ENCODE data around the gene RAC3. TPM values are rescaled to one million over a fixed set of nuclear protein-coding genes. Genes with fewer than 3 reads are reported as not detected.

RAC3 gene
- total RNA-seq, 1 donor from 2014 or later = 0.49 TPM

DNA sequence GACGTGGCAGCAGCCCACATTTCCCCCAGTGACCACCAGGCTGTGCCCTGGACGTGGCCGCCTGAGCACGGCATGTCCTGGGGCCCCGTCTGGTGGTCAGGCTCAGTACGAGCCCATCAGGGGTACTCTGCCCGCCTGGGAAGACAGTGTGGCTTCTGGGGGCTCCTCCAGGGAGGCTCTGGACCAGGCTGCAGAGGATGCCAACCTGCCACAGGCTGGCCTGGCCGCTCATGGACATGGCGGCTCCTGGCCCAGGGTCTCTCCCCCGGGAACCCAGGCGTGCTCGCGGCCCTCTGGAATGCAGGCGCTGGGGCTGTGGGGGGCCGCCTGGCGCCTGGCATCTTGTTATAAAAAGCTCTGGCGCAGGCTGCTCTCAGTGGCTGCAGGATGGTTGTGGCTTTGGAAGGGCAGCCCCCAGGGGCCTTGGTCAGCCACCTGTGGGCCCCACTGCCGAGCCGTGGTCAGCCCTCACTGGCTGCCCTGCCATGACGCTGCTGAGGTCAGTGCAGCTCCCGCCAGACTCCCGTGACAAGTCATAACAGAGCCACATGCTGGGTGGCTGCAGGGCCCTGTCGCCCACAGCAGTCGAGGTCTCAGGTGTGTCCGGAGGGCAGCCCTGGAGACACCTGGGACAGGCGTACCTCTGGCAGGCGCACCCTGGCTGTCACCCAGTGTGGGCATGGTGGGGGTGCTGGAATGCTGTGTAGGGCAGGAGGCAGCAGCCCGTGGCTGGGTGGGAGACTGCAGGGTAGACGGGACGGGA, 23.8 kb upstream of the RAC3 start:
- DNase-seq (no peak), ATAC-seq (ENCODE audit: low read depth) (no peak)
- H3K27me3 Mint-ChIP-seq = no peaks in the 10 kb centered on the region
- no peaks in the 10 kb centered on the region for H3K36me3 Mint-ChIP-seq (ENCODE audit: low read depth)
- TF ChIP-seq, protein P1, sequence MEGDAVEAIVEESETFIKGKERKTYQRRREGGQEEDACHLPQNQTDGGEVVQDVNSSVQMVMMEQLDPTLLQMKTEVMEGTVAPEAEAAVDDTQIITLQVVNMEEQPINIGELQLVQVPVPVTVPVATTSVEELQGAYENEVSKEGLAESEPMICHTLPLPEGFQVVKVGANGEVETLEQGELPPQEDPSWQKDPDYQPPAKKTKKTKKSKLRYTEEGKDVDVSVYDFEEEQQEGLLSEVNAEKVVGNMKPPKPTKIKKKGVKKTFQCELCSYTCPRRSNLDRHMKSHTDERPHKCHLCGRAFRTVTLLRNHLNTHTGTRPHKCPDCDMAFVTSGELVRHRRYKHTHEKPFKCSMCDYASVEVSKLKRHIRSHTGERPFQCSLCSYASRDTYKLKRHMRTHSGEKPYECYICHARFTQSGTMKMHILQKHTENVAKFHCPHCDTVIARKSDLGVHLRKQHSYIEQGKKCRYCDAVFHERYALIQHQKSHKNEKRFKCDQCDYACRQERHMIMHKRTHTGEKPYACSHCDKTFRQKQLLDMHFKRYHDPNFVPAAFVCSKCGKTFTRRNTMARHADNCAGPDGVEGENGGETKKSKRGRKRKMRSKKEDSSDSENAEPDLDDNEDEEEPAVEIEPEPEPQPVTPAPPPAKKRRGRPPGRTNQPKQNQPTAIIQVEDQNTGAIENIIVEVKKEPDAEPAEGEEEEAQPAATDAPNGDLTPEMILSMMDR (IDR thresholded peaks at IDR 0.05) = no peak
- intact Hi-C loops (cut with micrococcal nuclease) = no loop called here
- no peak overlapping the region for H3K27ac Mint-ChIP-seq
- CTCF ChIA-PET = no interaction called here
- H3K4me1 Mint-ChIP-seq = no peaks in the 10 kb centered on the region
- POLR2A ChIA-PET = no interaction called here
- H3K4me3 Mint-ChIP-seq = no peak overlapping the region
- no peaks in the 10 kb centered on the region for H3K9me3 Mint-ChIP-seq

DNA sequence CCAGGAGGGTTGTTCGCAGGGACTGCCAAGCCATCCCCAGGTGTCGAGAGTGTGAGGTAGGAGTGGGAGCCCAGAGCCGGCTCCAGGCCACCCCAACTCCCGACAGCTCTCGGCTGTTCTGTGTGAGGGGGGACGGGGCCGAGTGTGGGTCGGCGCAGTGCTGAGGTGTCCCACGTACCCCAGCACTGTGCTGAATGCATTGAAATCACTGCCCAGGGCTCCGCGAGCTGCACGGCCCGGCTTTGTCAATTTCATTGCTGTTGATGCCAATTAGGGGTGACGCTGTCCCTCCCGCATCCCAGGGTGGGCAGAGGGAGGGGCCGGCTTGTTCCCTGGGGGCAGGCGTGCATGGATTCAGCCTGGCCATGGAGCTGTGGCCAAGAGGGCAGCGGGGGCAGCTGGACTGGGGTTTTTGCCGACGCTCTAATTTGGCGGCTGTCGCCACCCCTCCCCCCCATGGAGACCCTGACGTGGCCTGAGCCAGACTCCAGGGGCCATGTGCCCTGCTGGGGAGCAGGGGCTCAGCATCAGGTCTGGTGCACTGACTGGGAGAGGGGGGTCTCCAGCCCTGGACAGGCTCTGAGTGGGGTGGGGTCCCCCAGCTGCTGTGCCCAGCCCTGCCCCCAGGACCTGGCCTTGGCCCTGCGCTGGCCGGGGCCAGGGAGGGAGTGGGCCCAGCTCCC, 23.1 kb upstream of the RAC3 start:
- no peak for ATAC-seq (ENCODE audit: low read depth)
- POLR2A ChIA-PET = no interaction called here
- no peak overlapping the region for H3K4me3 Mint-ChIP-seq
- H3K9me3 Mint-ChIP-seq = no peaks in the 10 kb centered on the region
- no peak for DNase-seq
- intact Hi-C loops (cut with micrococcal nuclease) = no loop called here
- H3K27ac Mint-ChIP-seq = no peak overlapping the region
- no peaks in the 10 kb centered on the region for H3K27me3 Mint-ChIP-seq
- CTCF ChIA-PET = no interaction called here
- TF ChIP-seq, protein P1 (IDR thresholded peaks at IDR 0.05) = no peak
- H3K4me1 Mint-ChIP-seq = no peaks in the 10 kb centered on the region
- H3K36me3 Mint-ChIP-seq (ENCODE audit: low read depth) = no peaks in the 10 kb centered on the region

DNA sequence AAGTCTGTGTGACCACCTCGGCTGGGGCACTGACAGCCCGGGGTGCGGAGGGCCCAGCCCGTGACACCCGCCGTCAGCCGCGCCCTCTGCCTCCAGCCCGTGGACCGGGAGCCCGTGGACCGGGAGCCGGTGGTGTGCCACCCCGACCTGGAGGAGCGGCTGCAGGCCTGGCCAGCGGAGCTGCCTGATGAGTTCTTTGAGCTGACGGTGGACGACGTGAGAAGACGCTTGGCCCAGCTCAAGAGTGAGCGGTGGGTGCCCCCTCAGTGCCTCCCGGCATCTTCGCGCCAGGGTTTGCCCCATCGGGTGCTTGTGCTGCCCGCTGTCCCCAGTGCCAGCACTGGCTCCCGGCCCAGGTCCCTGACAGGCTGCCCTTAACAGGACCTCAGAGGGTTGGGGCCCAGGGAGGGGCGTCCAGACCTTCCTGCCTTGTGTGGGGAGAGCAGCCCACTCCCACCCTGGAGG, 22.5 kb upstream of the RAC3 start:
- POLR2A ChIA-PET = no interaction called here

DNA sequence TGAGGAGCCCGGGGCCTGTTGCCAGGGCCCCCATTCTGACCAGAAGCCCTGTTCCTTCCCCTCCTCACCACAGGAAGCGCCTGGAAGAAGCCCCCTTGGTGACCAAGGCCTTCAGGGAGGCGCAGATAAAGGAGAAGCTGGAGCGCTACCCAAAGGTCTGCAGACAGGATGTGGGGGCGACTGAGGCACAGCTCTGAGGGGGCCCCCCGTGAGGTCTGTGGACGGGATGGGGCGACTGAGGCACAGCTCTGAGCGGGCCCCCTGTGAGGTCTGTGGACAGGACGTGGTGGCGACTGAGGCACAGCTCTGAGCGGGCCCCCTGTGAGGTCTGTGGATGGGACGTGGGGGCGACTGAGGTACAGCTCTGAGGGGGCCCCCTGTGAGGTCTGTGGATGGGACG, 22.1 kb upstream of the RAC3 start:
- TF ChIP-seq, protein P1 (IDR thresholded peaks at IDR 0.05) = no peak
- no peak overlapping the region for H3K4me3 Mint-ChIP-seq
- no peak overlapping the region for H3K27ac Mint-ChIP-seq
- intact Hi-C loops (cut with micrococcal nuclease) = no loop called here
- no peaks in the 10 kb centered on the region for H3K36me3 Mint-ChIP-seq (ENCODE audit: low read depth)
- DNase-seq (no peak), ATAC-seq (ENCODE audit: low read depth) (no peak)
- H3K27me3 Mint-ChIP-seq = no peaks in the 10 kb centered on the region
- H3K4me1 Mint-ChIP-seq = no peaks in the 10 kb centered on the region
- CTCF ChIA-PET = interaction anchor here (0.6 kb wide), 1 partner anchor 20 kb away, joined by 3 read pairs; no protein-coding TSS in a partner anchor
- POLR2A ChIA-PET = no interaction called here
- no peaks in the 10 kb centered on the region for H3K9me3 Mint-ChIP-seq

More for the DNA sequence above, 22.5 kb upstream of the RAC3 start:
- intact Hi-C loops (cut with micrococcal nuclease) = no loop called here
- Mint-ChIP-seq H3K27me3 (no peaks in the 10 kb centered on the region), H3K4me1 (no peaks in the 10 kb centered on the region), H3K9me3 (no peaks in the 10 kb centered on the region), H3K4me3 (no peak overlapping the region), H3K27ac (no peak overlapping the region), H3K36me3 (ENCODE audit: low read depth) (no peaks in the 10 kb centered on the region)
- ATAC-seq (ENCODE audit: low read depth) (no peak), DNase-seq (no peak)
- CTCF ChIA-PET = interaction anchor here (0.6 kb wide), 1 partner anchor 19 kb away, joined by 3 read pairs; no protein-coding TSS in a partner anchor
- TF ChIP-seq, protein P1 (IDR thresholded peaks at IDR 0.05) = no peak

Measured in activated B cell treated with CpG ODN at 0.5 μM for 24 hours (primary cell).